ENCODE measurements around the gene TOR2A.

The TOR2A gene

GRCh38 chr9:127715470-127716337, 19.4 kb downstream of the TOR2A start, which contains the start of the genes PTRH1 and TTC16:
PTRH1 (minus strand) TSS chr9:127715663; CDS start chr9:127715639, 24 bp downstream.
TTC16 (plus strand) TSS chr9:127716079; CDS start chr9:127716146, 67 bp downstream.
- DNase-seq = peak; percentile 98

GRCh38 chr9:127714951-127715469, 20.1 kb downstream of the TOR2A start:
- no peak for DNase-seq

- DNase-seq = no peak
Observed at GRCh38 chr9:127714020-127714750, 20.9 kb downstream of the TOR2A start.

DNA sequence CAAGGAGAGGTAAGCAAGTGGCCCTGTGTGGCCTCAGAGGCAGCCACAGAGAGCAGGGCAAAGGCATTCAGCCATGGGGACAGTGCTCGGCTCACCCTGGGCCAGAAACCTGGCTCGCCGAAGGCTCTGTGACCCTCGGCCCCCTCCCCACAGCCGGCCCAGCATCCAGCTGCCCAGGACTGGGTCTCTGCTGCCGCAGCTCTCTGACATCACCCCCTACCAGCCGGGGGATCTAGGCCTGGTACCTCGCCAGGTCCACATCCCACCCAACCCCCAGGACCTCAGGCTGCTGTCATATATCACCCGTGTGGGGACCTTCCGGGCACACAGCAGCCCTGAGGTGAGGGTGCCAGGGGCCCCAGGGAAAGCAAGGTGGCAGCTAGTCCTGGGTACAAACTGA, 22.2 kb downstream of the TOR2A start:
- DNase-seq = no peak

- no peak for DNase-seq
Observed at GRCh38 chr9:127712371-127712770, 22.7 kb downstream of the TOR2A start.

DNA sequence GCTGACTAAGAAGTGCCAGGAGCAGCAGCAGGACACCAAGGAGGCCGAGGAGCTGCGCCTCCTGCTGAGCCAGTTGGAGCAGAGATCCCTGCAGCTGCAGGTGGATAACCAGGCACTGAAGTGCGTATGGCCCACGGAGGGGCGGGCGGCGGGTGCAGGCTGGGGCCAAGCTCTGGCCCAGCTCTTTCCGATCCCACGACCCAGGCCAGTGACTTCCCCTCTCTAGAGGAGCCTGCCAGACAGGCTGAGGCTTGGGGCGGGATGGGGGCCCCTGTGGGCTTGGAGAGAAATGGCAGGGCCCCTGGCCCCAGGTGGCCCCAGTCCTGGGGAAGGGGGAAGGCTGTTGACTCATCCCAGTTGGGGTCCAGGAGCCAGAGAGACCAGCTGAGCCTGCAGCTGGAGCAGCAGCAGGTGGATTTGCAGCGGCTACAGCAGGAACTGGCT, 23.2 kb downstream of the TOR2A start:
- DNase-seq = no peak

- DNase-seq = no peak
Observed at GRCh38 chr9:127711226-127711701, 23.8 kb downstream of the TOR2A start.

DNA sequence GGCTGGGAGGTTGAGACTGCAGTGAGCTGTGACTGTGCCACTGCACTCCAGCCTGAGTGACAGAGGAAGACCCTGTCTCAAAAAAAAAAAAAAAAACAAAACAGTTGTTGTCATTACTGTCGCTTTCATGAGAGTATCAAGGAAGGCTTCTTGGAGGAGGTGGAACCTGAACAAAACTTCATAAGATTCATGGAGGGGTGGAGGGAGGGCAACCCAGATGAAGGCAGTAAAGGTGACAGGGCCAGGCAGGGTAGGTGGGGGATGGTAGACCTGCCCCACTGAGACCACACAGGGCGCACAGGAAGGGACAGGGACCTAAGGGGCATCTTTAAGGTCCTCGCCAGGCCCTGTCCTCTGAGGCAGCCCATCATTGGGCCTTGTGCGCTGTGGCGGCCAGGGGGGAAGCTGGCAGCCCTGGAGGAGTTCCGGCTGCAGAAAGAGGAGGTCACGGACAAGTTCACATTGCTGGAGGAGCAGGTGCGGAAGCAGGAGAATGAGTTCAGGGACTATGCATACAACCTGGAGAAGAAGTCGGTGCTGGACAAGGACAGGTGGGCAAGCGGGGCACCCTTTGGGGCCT, 24.8 kb downstream of the TOR2A start:
- DNase-seq = no peak

DNA sequence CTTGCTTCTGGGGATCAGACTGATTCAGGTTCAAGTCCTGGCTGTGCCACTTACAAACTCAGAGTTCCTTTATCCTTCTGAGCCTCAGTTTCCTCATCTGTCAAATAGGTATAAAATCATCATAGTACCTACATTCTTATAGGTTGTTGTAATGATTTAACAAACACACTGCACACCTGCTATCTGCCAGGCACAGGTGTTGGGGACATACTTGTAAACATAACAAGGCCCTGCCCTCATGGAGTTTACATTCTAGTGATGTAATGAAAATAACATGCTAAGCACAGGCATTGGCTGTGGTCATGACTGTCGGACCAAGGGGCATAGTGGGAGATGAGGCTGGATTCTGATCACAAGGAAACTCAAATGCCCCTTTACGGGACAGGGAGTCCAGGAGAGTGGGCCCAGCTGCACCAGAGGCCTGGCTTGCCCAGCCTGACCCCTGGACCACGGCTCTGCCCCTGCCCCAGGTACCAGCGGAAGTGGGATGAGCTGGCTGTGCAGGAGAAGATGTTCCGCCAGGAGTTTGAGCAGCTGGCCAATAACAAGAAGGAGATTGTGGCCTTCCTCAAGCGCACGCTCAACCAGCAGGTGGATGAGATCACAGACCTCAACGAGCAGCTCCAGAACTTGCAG, 26.0 kb downstream of the TOR2A start:
- DNase-seq = no peak

- no peak for DNase-seq
Observed at GRCh38 chr9:127707766-127708165, 27.3 kb downstream of the TOR2A start.

DNA sequence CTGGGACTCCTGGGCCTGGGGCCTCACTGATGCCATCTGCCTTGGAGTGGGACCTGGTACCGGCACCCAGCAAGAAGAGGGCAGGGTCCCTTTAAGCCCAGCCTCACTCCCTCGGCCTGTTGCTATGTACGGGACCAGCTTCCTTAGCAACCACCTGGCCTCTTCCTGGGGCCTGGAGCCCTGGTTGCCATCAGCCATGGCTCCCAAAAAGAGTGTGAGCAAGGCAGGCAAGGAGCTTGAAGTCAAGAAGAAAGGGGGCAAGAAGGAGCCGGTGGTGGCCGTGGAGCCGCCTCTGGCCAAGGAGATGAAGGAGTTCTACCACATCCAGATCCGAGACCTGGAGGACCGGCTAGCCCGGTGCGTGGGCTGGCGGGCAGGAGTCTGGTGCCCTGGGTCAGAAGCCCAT, 28.3 kb downstream of the TOR2A start, which contains the start of gene CFAP157:
CFAP157 (plus strand) TSS at position 153 of the 406 bp plus-strand sequence; CDS start at position 197, 44 bp downstream.
- DNase-seq = no peak

DNA sequence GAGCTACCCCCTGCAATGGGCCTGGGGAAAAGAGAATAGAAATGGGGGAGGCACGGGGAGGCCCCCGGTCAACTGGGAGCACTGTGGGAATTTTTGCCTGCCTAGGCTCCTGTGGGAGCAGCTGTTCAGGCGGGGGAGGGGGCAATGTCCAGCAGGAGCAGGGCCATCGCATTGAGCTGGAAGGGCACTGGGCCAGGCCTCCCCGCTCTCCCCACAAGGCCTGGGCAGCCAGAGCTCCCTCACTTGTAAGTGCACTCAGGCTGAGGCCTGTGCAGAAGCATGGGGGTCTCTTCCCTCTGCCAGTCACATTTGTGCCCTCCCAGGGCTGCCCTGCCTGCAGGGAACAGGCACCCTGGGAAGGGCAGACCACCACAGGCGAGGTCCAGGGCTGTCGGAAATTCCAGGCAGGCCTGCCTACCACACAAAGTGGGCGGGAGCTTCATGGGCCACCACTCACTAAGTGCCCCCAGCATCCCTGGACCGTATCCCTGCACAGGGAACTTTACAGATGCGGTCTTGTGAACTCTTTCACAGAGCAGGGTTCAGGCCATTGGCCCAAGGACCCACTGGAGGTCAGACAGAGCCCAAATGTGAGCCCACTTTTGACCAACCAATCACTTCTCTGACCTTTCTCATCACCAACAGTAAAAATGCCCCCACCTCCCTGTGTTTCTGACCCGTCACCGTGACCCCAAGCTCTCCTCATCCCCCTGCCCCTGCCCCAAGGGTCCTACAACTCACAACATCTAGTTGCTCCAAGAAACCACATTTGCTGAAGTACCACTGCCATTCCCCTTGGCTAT, 29.3 kb downstream of the TOR2A start:
- no peak for DNase-seq

- no peak for DNase-seq
Observed at GRCh38 chr9:127703289-127703946, 31.7 kb downstream of the TOR2A start.

DNA sequence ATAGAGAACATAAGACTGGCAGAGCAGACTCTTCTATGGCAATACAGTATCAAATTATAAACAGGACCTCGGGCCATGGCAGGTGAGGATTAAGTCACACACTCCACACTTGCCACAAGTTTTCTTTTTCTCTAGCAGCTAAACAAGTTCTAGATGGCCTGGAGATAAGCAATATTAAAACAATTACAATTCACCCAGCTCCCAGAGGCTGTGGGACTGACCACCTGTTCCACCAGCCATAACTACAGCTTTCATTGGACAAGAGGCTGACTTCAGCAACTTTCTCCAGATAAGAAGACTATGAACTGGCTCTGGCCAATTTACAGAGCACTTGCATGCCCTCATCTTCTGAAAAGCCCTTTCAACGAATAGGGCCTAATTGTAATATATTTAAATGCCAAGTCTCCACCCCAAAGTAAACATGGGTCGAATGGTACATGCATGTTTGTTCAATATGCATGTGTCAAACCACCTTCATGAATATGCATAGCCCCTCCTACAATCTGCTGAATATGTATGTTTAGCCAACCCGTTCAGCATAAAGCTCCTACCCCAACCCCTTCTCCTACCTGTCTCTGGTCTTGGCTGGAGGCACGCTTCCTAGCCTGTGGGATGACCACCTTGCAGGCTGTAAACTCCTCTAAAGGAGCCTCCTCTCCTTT, 34.4 kb downstream of the TOR2A start:
- DNase-seq = no peak

DNA sequence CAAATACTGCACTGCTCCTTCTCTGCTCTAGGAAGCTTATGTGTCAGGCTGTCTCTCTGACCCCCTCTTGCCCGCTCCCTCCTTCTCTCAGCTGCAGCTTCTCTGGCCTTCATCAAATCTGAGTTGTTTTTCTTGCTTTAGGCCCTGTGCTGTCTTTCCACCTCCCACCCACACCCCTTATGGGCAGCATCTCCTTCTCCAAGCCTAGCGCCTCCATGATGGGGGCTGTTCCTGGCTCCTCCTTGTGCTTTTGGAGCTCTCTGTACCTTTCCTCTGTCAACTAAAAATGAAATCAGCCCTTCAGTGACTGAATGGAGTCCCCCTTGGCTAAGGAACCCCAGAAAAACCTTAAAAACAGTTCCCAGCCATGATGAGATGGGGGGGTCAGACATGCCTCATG, 35.0 kb downstream of the TOR2A start:
- no peak for DNase-seq

- DNase-seq = peak; percentile 77
Observed at GRCh38 chr9:127698985-127699670, 36.0 kb downstream of the TOR2A start.

DNA sequence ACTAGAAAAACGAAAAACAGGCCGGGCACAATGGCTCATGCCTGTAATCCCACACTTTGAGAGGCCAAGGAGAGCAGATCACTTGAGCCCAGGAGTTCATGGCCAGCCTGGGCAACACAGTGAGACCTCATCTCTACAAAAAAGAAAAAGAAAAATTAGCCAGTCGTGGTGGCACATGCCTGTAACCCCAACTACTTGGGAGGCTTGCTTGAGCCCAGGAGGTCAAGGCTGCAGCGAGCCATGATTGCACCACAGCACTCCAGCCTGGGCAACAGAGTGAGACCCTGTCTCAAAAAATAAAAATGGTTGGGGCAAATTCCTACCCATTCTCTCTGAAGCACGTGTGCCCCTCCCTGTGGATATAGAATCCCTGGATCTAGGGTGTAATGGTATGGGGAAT, 36.7 kb downstream of the TOR2A start:
- DNase-seq = no peak

GRCh38 chr9:127697575-127697974, 37.5 kb downstream of the TOR2A start:
- no peak for DNase-seq

DNA sequence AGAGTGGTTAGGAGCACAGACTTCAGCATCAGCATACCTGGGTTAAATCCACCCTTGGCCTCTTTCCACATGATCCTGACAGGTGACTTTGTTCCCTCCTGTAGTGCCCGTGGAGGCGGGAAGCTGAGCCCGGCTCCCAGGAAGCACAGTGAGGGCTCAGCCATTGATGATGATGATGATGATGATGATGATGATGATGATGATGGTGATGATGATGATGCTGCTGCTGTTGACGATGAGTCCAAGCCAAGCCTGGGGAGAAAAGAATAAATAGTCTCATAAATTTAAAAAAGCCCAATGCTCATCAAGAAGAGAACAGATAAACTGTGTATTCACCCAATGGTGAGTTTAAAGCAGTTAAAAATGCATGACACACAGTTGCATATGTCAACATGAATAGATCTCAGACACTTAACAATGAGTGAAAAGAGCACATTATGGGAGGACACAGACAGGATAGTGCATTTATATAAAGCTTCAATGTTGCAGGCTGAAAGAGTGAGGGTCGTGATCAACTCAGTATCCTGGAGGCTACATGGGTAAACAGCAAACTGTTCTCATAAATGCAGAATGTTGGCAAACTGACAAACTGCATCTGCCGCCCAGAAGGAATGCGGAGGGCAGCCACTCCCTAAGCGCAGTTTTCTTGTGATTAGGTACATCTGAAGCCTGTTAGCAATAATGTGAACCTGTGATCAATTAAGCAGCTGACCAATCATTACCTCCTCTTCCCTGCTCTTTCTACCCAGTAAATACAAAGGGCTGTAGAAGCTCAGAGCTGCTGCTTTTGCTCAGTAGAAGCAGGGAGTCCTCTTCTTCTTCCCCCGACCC, 40.0 kb downstream of the TOR2A start:
- no peak for DNase-seq
